HG03175 (cell line): Measurements from ENCODE around the gene DHX40.
A peak's percentile ranks its signal among the peaks of the same experiment; 100 is the strongest.
"Not testable (repeated sequence)": the region's sequence is repeated elsewhere in the genome, so short reads cannot be mapped to it uniquely, and the experiment has no call there.

Experiments used
- ATAC-seq: cut with Tn5 transposase; IDR thresholded peaks from one replicate; pipeline ENCODE4 v1.9.1; 2021; ENCODE audit warnings: mild to moderate bottlenecking, moderate library complexity; ENCODE audit not compliant: unreplicated experiment

Gene DHX40

DNA sequence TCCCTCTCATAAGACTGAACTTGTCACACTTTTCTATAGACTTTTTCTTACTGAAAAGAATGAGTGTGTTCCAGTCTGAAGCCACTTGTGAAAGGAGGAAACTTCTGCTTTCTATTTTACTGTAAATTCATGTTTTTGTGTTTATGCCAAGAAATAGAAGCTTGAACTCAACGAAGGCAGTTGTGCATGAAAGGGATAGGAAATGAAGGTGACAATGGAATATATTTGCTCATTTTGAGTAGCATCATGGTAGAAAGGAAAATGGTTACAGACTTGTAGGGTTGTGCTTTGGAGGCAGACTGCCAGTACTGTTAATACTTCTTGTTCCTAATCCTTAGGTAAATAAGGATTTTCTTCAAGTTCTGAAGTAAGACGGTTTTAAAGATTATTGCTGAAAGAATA lies 62.4 kb downstream of the DHX40 start:
- ATAC-seq, result no peak

DNA sequence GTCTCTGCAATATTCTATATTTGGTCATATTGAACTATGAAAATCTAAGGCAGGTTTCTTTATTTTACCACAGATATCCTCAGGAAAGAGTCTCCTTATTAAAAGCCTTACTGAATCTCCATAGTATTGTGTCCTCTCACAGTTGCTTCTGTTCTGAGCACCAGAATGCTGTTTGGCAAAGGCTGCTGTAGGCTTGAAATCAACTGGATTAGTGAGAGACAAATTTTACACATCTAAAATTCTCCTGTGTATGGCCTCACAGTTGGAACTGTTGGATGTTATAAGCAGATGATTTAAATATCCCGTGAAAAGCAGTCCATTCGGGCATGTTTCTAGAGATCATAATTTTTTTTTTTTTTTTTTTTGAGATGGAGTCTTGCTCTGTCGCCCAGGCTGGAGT lies 63.8 kb downstream of the DHX40 start:
- no peak for ATAC-seq

DNA sequence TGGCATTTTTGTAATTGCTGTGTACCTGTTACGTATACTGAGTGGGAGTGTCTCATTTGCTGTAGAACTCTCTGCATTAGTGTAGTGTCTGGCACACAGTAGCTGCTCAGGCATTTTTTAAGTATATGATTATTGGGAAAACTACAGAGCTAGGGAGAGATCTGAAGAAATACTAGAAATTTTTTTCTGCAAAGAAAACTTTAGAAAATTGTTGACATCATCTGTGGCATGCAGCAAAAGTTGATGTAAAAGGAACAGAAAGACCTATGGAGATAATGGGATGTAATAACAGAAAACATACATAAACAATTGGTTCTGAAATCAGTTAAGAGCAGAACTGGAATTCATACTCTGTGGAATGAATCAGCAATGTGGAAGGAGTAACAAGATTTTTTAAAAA lies 65.9 kb downstream of the DHX40 start:
- ATAC-seq, result no peak

DNA sequence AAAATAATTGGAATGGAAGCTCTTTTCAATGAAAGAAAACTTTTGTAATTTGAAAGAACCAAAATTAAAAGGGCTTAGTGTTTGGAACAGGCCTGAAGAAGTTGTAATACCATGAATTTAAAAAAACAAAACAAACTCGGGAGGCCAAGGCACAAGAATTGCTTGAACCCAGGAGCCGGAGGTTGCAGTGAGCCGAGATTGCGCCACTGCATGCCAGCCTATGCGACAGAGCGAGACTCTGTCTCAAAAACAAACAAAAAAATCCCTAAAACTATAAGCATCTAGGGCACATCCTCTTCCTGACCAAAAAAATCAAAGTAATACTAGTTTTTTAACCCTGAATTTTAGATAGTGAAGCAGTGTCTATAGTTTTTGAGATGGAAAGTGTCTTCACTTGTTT lies 67.0 kb downstream of the DHX40 start:
- ATAC-seq, result no peak

DNA sequence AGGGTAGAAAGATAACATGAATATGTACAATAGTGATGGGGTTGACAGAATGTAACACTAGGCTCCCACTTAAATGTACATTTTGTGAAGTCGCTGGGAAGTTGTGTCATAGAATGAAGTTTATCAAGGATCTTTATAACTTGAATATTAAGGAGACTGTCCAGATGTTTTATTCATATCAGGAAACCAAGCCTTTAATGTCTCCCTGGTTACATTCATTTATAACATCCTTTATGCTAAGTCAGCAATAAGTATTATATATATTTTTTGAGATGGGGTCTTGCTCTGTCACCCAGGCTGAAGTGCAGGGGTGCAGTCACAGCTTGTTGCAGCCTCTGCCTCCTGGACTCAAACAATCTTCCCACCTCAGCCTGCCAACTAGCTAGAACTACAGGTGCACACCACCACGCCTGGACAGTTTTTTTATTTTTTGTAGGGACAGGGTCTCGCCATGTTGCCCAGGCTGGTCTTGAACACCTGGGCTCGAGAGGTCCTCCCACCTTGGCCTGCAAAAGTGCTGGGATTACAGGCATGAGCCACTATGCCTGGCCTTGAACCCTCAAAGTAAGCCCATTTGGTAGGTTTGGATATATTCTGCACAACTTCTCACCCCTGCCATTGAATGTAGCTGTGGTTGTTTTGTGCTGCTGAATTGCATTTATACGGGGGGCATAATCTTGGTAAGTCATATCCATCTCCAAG lies 68.4 kb downstream of the DHX40 start:
- no peak for ATAC-seq

DNA sequence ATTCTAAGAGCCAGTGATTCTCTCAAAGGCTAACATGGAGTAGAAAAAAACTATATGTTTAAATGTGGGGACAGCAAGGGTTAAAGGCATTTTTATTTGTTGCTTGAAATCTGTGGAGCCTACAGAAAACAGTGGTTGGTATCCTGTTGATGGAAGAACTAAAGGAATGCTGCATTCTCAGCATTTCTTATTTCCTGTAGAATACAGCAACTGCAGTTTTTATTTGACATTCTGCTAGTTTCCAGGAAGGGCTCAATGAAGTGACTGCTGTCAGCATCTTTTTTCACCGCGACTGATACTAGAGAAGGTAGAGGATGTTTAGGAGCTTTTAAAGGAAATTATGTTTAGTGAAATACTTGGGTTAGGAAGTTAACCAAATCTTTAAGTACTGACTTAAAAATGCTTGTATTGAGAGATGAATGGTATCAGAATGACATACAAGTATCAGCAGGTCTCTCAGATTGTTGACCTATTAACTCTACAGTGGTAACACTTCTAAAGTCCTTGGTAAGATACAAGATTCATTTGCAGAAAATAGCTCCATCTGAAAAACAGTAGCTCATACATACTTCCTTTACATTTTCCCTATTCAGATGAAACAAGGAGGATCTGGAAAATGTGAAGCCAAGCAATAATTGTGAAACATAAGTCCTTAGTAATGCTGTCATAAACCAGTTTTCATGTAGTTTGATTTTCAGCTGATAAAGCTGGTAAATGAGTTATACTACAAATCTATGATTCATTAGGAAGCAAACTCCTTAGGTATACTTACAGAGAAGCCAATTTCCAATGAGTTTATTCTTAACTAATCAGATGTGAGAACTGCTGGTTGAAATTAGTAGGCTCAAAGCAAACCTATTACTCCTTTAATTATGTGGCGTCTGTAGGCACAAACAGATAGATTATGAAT lies 69.5 kb downstream of the DHX40 start:
- ATAC-seq, result no peak

DNA sequence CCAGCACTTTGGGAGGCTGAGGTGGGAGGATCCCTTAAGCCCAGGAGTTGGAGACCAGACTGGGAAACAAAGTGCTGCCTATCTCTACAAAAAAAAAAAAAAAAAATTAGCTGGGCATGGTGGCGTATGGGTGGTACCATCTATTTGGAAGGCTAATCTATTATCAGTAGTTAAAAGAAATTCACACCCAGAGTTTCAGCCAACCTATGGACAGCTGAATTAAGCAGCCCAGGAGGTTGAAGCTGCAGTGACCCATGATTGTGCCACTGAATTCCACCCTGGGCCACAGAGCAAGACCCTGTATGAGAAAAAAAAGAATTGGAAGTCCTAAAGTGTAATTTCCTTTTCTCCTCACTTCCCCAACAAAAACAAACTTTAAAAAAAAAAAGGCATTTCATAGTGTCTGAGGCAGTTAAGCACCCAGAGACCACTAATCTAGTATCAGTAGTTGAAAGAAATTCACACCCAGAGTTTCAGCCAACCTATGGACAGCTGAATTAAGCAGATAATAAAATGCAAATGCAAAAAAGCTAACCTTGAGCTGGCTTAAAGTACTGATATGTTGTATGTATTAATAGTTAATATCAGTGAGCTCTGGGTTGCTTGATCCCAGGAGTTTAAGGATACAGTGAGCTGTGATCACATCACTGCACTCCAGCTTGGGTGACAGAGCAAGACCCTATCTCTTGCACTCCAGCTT lies 72.4 kb downstream of the DHX40 start:
- no peak for ATAC-seq

DNA sequence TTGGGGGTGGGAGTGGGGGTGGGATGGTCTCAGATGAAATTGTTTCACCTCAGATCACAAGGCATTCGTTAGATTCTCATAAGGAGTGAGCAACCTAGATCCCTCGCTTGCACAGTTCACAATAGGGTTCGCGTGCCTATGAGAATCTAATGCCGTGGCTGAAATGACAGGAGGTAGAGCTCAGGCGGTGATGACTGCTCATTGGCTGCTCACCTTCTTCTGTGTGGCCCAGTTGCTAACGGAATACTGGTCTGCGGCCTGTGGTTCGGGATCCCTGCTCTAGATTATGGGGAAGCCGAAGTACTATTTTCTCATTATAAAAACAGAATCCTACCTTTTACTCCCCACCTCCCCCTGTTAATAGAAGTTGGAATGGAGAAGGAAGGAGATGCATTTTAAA lies 73.1 kb downstream of the DHX40 start:
- no peak for ATAC-seq

DNA sequence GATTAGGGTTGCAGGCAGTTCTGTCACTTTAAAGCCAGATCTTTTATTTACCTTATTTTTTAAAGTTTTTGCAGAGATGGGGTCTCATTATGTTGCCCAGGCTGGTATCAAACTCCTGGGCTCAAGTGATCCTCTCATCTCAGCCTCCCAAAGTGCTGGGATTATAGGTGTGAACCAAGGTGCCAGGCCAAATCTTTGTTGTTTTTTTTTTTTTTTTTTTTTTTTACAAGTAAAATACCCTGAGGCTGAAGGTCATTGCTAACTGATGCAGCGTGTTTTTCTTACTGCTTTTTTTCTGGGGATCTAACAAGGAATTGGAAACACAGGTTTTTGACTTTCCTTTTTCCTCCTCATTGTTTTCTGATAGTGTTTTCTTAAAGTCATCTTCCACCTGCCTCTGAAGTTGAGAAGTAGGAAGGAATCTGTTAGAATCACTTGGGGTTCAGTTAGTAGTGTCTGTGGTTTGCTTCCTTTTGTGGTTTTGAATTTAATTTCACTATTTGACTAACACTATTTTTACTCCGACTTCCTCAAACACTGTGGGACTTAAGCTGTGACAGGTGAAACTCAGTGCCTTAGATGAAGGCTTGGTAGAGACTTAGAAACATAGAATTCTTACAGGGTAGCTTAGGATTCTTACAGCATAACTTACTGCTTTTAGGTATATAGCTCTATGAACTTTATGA lies 76.5 kb downstream of the DHX40 start:
- ATAC-seq, result peak; percentile 86

DNA sequence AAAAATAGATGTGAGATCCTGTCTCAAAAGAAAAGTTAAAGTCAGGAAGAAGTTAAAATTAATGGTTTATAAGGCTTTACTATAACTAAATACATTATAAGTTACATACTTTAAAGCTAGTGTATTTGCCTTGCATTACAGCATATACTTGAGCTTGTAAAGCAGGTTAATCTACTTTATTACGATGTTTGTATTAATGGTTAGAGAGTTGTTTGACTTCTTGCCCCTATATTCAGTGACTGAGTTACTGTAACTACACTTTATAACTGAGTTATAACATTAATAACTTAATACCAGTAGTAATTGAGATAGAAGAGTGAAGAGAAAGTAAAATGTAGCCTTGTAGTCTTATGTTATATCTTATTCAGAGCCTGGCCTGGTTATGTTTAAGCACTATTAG lies 77.2 kb downstream of the DHX40 start:
- no peak for ATAC-seq

DNA sequence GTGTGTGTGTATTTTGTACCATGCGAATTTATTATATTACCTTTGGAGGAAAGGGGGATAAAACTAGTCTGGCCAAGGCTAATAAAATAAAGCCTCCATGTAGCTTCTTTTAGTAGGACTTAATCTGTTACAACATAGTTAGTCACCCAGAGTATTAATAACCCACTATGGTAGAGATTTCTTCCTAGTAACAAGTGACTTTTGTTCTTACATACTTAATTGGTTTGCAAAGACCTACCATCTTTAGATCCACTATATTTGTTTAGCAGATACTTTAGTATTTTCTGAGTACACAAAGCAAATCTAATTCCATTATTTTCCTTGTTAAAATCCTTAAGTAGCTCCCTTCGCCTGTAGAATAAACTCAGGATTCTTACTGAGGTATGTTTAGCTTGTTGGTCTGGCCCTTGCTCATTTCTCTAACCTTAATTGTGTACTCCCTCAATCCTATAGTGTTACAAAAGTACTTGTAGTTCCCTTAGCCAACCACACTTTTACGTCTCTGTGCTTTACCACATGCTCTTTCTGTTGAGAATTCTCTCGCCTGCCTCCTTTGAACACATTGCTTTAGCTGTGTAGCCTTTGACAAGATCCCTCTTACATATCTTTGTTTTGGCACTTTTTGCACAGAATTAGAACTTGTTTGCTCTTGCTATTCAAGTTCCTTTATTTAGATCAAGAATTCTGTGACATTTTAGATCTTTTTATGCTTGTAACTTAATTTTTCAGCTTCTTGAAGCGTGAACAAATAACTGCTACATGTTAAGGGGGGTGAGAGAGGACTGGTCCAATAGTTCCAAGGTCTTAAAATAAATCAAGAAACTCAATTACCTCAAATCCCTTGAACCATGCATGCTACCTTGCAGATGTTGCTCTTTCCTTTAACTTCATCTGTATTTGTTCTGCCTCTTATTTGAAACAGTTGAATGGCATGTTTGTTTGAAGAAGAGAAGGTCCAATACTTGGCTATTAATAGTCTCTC lies 78.0 kb downstream of the DHX40 start:
- ATAC-seq, result no peak

DNA sequence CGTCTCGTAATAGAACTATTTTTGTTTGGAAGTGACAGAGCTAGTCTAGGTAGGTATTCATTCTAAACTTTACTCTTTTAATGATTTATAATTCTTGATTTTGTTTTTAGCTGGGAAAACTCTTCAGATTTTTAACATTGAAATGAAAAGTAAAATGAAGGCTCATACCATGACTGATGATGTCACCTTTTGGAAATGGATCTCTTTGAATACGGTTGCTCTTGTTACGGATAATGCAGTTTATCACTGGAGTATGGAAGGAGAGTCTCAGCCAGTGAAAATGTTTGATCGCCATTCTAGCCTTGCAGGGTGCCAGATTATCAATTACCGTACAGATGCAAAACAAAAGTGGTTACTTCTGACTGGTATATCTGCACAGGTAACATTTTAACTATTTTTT lies 81.9 kb downstream of the DHX40 start:
- no peak for ATAC-seq

DNA sequence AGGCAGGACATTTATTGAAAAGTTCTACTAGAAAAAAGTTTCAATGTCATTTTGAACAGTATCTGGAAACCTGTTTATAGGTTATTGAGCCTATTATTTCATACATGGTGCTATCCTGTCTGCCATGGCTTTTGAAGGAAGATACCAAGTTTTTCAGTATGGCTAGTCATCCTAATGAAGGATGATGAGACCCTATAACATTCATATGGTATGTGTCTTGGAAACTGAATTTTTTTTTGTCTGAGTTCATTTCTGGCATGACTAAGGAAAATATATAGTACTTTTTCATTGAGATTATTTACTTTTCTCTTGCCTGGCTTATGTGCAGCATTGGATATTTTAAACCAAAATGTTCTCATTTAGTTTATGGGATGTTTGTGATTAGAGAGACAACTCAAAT lies 84.5 kb downstream of the DHX40 start:
- ATAC-seq, result no peak

DNA sequence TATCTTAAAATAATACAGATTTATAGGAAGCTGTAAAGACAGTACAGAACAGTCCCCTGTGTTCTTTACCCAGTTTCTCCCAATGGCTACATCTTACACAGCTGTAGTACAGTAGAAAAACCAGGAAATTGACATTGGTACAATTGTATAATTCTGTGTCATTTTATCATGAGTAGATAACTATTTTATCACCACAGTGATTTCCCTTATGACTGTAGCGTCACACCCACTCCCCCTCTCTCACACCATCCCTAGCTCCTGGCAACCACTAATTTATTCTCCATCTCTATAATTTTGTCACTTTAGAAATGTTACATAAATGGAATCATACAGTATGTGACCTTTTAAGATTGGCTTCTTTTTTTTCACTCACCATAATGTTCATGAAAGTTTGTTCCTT lies 85.2 kb downstream of the DHX40 start:
- no peak for ATAC-seq

DNA sequence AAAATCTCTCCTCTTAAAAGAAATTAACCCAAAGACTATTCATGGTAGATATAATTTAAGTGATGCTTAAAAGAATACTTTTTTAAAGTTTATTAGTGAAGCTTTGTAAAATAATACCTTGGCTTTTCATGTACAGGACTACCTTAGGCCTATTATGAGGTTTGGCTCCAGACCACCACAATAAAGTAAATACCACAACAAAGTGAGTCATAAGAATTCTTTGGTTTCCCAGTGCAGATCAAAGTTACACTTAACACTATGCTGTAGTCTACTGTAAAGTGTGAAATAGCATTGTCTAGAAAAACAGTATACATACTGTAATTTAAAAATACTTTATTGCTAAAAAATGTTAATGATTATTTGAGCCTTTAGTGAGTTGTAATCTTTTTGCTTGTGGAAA lies 85.9 kb downstream of the DHX40 start:
- no peak for ATAC-seq

DNA sequence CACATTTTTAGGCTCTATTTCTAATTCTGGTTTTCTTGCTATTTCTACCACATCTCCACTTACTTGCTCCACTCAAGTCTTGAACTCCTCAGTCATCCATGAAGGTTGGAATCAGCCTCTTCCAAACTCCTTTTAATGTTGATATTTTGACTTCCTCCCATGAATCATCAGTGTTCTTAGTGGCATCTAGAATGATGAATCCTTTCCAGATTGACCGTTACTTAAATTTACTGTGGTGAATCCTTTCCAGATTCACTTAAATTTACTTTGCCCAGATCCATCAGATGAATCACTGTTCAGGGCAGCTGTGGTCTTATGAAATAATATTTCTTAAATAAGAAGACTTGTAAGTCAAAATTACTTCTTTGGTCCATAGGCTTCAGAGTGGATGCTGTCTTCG lies 86.7 kb downstream of the DHX40 start:
- no peak for ATAC-seq

DNA sequence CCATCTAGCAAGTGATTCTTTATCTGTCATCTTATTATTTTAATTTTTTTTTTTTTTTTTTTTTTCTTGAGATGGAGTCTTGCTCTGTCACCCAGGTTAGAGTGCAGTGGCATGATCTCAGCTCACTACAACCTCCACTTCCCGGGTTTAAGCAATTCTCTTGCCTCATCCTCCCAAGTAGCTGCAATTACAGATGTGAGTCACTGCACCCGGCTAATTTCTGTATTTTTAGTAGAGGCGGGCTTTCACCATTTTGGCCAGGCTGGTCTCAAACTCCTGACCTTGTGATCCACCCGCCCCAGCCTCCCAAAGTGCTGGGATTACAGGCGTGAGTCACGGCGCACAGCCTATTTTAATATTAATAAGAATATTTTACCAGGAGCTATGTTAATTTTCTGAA lies 91.2 kb downstream of the DHX40 start:
- not testable (repeated sequence) for ATAC-seq
